ENCODE measurements around the gene VPS72.

Gene VPS72

GRCh38 chr1:151143986-151144385, 46.0 kb downstream of the VPS72 start:
- no peak for DNase-seq

- DNase-seq = no peak
These were observed 47.0 kb downstream of the VPS72 start for GRCh38 chr1:151143057-151143435.

- DNase-seq = no peak
These were observed 47.5 kb downstream of the VPS72 start for GRCh38 chr1:151142411-151143056.

GRCh38 chr1:151137789-151138188, 52.2 kb downstream of the VPS72 start:
- DNase-seq = no peak

GRCh38 chr1:151135433-151136385, 54.3 kb downstream of the VPS72 start:
- DNase-seq = no peak

- DNase-seq = no peak
These were observed 55.0 kb downstream of the VPS72 start for GRCh38 chr1:151134991-151135390.

- DNase-seq = no peak
These were observed 55.6 kb downstream of the VPS72 start for GRCh38 chr1:151134396-151134795.

- DNase-seq = no peak
These were observed 56.8 kb downstream of the VPS72 start for GRCh38 chr1:151133018-151133806.

GRCh38 chr1:151132335-151133017, 57.5 kb downstream of the VPS72 start:
- no peak for DNase-seq

GRCh38 chr1:151131701-151132334, 58.2 kb downstream of the VPS72 start:
- DNase-seq = no peak

- DNase-seq = no peak
These were observed 58.9 kb downstream of the VPS72 start for GRCh38 chr1:151130987-151131586.

- no peak for DNase-seq
These were observed 61.2 kb downstream of the VPS72 start for GRCh38 chr1:151128800-151129199.
